Measurements from ENCODE around the gene GPC6.

DNA sequence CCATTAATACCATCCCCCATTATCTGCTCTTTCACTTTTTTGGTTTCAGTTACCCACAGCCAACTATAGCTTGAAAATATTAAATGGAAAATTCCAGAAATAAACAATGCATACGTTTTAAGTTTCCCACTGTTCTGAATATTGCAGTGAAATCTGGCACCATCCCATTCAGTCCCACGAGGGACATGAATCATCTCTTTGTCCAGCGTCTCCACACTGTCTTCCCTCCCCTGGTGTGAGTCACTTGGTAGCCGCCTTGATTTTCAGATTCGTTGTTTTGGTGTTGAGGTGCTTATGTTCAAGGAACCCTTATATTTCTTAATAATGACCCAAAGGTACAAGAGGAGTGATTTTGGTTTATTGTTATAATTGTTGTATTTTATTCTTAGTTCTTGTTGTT, 1006.8 kb downstream of the GPC6 start:
- TF ChIP-seq, protein P1, sequence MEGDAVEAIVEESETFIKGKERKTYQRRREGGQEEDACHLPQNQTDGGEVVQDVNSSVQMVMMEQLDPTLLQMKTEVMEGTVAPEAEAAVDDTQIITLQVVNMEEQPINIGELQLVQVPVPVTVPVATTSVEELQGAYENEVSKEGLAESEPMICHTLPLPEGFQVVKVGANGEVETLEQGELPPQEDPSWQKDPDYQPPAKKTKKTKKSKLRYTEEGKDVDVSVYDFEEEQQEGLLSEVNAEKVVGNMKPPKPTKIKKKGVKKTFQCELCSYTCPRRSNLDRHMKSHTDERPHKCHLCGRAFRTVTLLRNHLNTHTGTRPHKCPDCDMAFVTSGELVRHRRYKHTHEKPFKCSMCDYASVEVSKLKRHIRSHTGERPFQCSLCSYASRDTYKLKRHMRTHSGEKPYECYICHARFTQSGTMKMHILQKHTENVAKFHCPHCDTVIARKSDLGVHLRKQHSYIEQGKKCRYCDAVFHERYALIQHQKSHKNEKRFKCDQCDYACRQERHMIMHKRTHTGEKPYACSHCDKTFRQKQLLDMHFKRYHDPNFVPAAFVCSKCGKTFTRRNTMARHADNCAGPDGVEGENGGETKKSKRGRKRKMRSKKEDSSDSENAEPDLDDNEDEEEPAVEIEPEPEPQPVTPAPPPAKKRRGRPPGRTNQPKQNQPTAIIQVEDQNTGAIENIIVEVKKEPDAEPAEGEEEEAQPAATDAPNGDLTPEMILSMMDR (IDR thresholded peaks at IDR 0.05): no peak
- no peak for TF ChIP-seq POLR2AphosphoS5 (IDR thresholded peaks at IDR 0.05)
- no peak for TF ChIP-seq POLR2A (IDR thresholded peaks at IDR 0.05)
- no peak for TF ChIP-seq EP300 (IDR thresholded peaks at IDR 0.05)
